ENCODE data around the gene FBXO10. TPM values are rescaled to one million over a fixed set of nuclear protein-coding genes. Genes with fewer than 3 reads are reported as not detected.
"Not testable (repeated sequence)": the region's sequence is repeated elsewhere in the genome, so short reads cannot be mapped to it uniquely, and the experiment has no call there.

Gene FBXO10
- total RNA-seq, 1 experiment from 2014 or later, result 5.1 TPM

GRCh38 chr9:37486256-37486615 lies 89.9 kb downstream of the FBXO10 start:
- Histone ChIP-seq H3K4me1 (replicated peaks) (peaks cover 11% of the 10 kb centered on the region), H3K27ac (no peak overlapping the region), H3K4me3 (peak overlapping the region; percentile 52), H3K27me3 (replicated peaks) (no peaks in the 10 kb centered on the region), H3K9me3 (replicated peaks) (no peaks in the 10 kb centered on the region), H3K36me3 (no peaks in the 10 kb centered on the region)
- no peak for DNase-seq (ENCODE audit: low read depth in 1 of 2, low spot score in 2 of 2)

- Histone ChIP-seq H3K4me3 (peak within 1 kb of the TSS; percentile 52), H3K36me3 (no peaks in the 10 kb centered on the region)
- peak; percentile 80 to 84 for DNase-seq (ENCODE audit: low read depth in 1 of 2, low spot score in 2 of 2)
Observed at GRCh38 chr9:37485389-37486255, 90.6 kb downstream of the FBXO10 start, which contains the start of gene POLR1E. TSS of gene POLR1E (plus strand) at chr9:37485948. CDS start at chr9:37486048, 100 bp downstream.

GRCh38 chr9:37480759-37481158 lies 95.4 kb downstream of the FBXO10 start:
- Histone ChIP-seq H3K4me1 (replicated peaks) (peaks cover 4% of the 10 kb centered on the region; the same call in 1 of the 2 replicates), H3K9me3 (replicated peaks) (no peaks in the 10 kb centered on the region), H3K27me3 (replicated peaks) (no peaks in the 10 kb centered on the region), H3K36me3 (no peaks in the 10 kb centered on the region), H3K4me3 (no peak overlapping the region), H3K27ac (no peak overlapping the region)
- no peak for DNase-seq (ENCODE audit: low read depth in 1 of 2, low spot score in 2 of 2)

More at GRCh38 chr9:37485389-37486255, 90.6 kb downstream of the FBXO10 start, which contains the start of gene POLR1E:
- Histone ChIP-seq H3K4me1 (replicated peaks) (peaks cover 11% of the 10 kb centered on the region), H3K27me3 (replicated peaks) (no peaks in the 10 kb centered on the region), H3K9me3 (replicated peaks) (no peaks in the 10 kb centered on the region), H3K27ac (no peak within 1 kb of the TSS)

DNA sequence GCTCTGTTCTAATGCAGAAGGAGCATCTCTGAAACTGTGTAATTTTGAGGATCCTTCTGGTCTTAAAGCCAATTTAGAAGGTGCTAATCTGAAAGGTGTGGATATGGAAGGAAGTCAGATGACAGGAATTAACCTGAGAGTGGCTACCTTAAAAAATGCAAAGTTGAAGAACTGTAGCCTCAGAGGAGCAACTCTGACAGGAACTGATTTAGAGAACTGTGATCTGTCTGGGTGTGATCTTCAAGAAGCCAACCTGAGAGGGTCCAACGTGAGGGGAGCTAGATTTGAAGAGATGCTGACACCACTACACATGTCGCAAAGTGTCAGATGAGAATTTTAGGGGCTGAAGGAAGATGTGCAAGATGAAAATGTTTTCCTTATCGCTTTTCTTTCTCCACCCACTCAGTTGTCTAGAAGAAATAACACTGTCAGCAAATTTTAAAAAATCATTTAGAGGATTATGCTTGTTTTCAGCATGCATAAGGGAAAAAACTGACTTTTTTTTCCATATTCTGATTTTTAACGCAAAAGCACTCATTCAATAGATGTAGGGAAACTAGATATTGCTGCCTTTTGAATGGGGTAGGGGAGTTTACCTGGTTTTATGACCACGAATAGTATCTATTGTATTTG lies 98.1 kb downstream of the FBXO10 start:
- not testable (repeated sequence) for H3K36me3 ChIP-seq; H3K4me3 ChIP-seq; H3K27me3 ChIP-seq (replicated peaks); H3K4me1 ChIP-seq (replicated peaks); DNase-seq (ENCODE audit: low read depth in 1 of 2, low spot score in 2 of 2); H3K9me3 ChIP-seq (replicated peaks); H3K27ac ChIP-seq

DNA sequence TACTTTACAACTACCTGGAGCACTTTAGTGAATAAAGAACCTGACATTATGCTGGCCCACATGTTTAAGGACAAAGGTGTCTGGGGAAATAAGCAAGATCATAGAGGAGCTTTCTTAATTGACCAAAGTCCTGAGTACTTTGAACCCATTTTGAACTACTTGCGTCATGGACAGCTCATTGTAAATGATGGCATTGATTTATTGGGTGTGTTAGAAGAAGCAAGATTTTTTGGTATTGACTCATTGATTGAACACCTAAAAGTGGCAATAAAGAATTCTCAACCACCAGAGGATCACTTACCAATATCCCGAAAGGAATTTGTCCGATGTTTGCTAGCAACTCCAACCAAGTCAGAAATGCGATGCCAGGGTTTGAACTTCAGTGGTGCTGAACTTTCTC lies 98.7 kb downstream of the FBXO10 start:
- H3K36me3 ChIP-seq; H3K27ac ChIP-seq; H3K27me3 ChIP-seq (replicated peaks); DNase-seq (ENCODE audit: low read depth in 1 of 2, low spot score in 2 of 2); H3K4me3 ChIP-seq; H3K9me3 ChIP-seq (replicated peaks); H3K4me1 ChIP-seq (replicated peaks): not testable (repeated sequence)

DNA sequence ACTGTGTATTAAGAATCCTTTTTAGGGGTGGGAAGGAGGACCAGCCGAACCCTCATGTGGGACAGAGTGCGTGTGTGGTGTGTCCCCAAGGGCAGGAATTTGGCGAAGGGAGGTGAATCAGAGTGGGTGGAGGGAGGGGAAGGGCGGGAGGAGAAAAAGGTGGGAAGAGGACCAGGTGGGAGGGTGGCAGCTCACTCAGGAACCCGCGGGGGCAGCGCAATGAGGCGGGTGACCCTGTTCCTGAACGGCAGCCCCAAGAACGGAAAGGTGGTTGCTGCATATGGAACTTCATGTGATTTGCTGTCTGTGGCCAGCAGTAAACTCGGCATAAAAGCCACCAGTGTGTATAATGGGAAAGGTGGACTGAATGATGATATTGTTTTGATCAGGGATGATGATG lies 99.2 kb downstream of the FBXO10 start:
- no peak overlapping the region for H3K27ac ChIP-seq
- DNase-seq (ENCODE audit: low read depth in 1 of 2, low spot score in 2 of 2), result no peak
- no peaks in the 10 kb centered on the region for H3K27me3 ChIP-seq (replicated peaks)
- H3K36me3 ChIP-seq, result no peaks in the 10 kb centered on the region
- no peak overlapping the region for H3K4me3 ChIP-seq
- H3K9me3 ChIP-seq (replicated peaks), result no peaks in the 10 kb centered on the region
- peaks cover 5% of the 10 kb centered on the region for H3K4me1 ChIP-seq (replicated peaks)

- H3K27me3 ChIP-seq (replicated peaks), result no peaks in the 10 kb centered on the region
- H3K9me3 ChIP-seq (replicated peaks), result no peaks in the 10 kb centered on the region
- H3K27ac ChIP-seq, result no peak overlapping the region
- H3K4me3 ChIP-seq, result no peak overlapping the region
- DNase-seq (ENCODE audit: low read depth in 1 of 2, low spot score in 2 of 2), result no peak
- no peaks in the 10 kb centered on the region for H3K36me3 ChIP-seq
- peaks cover 16% of the 10 kb centered on the region for H3K4me1 ChIP-seq (replicated peaks)
Observed at GRCh38 chr9:37474438-37474837, 101.7 kb downstream of the FBXO10 start.

DNA sequence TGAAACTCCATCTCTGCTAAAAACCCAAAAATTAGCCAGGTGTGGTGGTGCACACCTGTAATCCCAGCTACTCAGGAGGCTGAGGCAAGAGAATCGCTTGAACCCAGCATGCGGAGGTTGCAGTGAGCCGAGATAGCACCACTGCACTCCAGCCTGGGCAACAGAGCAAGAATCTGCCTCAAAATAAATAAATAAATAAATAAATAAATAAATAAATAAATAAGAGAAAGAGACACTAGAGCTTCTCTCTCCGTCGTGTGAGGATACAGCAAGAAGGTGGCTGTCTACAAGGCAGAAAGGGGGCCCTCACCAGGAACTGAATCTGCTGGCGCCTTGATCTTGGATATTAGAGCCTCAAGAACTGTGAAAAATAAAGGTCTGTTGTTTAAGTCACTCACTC lies 102.2 kb downstream of the FBXO10 start:
- not testable (repeated sequence) for DNase-seq (ENCODE audit: low read depth in 1 of 2, low spot score in 2 of 2); H3K36me3 ChIP-seq; H3K9me3 ChIP-seq (replicated peaks); H3K27ac ChIP-seq; H3K4me3 ChIP-seq; H3K27me3 ChIP-seq (replicated peaks)
- peaks cover 16% of the 10 kb centered on the region for H3K4me1 ChIP-seq (replicated peaks)

- no peaks in the 10 kb centered on the region for H3K27me3 ChIP-seq (replicated peaks)
- H3K36me3 ChIP-seq, result no peaks in the 10 kb centered on the region
- H3K9me3 ChIP-seq (replicated peaks), result no peaks in the 10 kb centered on the region
- H3K4me3 ChIP-seq, result peak overlapping the region; percentile 16
- DNase-seq (ENCODE audit: low read depth in 1 of 2, low spot score in 2 of 2), result peak; percentile 63 to 93
- peak overlapping the region; percentile 87 for H3K27ac ChIP-seq
- peaks cover 16% of the 10 kb centered on the region for H3K4me1 ChIP-seq (replicated peaks)
Observed at GRCh38 chr9:37471942-37472684, 104.1 kb downstream of the FBXO10 start.

DNA sequence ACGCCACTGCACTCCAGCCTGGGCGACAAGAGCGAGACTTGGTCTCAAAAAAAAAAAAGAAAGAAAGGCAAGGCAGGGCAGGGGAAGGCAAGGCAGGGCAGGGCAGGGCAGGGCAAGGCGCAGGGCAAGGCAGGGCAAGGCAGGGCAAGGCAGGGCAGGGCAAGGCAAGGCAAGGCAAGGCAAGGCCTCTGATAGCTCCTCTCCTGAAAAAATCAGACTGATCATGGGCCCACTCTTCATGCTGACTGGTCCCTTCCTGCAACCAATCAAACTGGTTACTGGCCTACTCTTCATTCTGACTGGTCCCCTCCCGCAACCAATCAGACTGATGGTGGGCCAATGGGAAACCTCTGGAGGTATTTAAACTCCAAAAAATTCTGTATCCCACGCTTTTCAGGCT lies 107.6 kb downstream of the FBXO10 start:
- H3K36me3 ChIP-seq, result peaks cover 5% of the 10 kb centered on the region; the same call in 1 of the 2 replicates
- H3K4me3 ChIP-seq, result no peak overlapping the region
- DNase-seq (ENCODE audit: low read depth in 1 of 2, low spot score in 2 of 2), result no peak
- H3K9me3 ChIP-seq (replicated peaks), result no peaks in the 10 kb centered on the region
- no peaks in the 10 kb centered on the region for H3K27me3 ChIP-seq (replicated peaks)
- H3K4me1 ChIP-seq (replicated peaks), result peaks cover 26% of the 10 kb centered on the region
- H3K27ac ChIP-seq, result no peak overlapping the region

DNA sequence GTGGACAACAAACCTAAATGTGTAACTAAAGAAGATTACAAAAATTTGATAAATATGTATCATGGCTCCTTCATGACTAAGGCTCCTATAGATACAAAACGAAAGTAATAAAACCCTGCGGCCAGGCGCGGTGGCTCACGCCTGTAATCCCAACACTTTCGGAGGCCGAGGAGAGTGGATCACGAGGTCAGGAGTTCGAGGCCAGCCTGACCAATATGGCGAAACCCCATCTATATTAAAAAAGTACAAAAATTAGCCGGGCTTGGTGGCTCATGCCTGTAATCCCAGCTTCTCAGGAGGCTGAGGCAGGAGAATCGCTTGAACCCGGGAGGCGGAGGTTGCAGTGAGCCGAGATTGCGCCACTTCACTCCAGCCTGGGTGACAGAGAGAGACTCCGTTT lies 108.7 kb downstream of the FBXO10 start:
- not testable (repeated sequence) for H3K36me3 ChIP-seq; H3K9me3 ChIP-seq (replicated peaks); H3K4me3 ChIP-seq; H3K27me3 ChIP-seq (replicated peaks); DNase-seq (ENCODE audit: low read depth in 1 of 2, low spot score in 2 of 2); H3K27ac ChIP-seq
- H3K4me1 ChIP-seq (replicated peaks), result peaks cover 21% of the 10 kb centered on the region

DNA sequence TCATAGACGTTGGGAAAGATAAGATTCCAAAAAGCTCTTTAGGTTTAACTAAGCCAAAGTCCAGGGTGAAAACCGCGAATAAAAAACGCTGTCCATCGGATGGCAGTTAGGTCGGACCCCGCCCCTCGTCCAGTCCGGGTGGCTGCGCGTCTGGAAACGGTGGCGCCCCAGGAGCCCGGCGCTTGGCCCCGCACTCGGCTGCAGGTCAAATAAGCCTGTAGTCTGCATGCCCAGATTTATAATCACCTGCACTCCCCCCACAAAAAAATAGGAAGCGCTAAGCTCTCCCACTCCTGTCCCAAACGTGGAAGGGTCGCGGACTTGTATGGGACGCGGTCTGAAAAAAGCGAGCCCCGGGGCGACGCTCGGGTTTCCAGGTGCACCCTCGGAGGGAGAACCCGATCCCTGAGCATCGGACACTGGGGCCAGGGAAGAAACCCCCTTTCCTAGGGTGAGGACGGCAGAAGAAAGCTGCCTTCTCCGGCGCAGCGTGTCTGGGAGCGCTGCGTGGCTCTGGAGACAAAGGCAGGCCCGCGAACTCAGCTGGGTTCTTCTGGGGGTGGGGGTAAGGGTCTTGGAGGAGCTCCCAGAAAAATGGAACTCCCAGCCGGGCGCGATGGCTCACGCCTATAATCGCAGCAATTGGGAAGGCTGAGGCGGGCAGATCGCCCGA lies 110.0 kb downstream of the FBXO10 start:
- peak overlapping the region; percentile 94 for H3K4me3 ChIP-seq

DNA sequence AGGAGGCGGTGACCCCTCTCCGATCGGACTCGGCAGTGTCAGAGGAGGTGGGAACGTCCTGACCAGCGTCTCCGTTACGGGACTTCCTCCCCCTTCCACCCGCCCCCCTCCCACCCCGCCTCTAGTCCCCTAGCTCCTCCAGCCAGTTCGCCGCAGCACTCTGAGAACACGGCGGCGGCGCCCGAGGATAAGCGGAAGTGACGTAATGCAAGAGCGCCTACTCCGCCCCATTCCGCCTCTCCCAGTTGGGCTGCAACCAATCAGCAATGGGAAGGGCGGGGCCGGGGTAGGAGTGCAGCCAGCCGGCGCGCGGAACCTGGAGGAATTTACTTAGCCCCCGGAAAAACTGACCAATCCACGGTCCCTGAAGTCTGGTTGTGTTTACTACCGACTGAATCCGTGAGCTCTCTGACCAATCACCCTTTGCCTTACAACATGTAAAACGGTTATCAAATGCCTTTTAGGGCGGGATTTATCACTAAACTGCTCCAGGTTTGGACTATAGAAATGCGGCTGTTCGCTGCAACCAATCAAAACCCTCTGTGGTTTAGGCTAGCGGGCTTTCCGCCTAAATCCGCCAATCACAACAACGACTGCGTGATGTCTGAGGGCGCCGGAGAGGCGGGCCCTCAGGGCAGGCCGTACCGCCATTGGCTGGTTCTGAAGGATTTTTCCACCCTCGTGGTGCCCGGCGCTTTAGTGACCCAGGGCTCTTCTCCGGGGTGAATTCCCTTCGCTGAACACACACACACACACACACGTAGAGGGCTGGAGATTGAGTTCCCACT lies 110.7 kb downstream of the FBXO10 start, which contains the start of gene ZBTB5:
ZBTB5 (minus strand) TSS at position 202 of the 788 bp plus-strand sequence. CDS start 22,899 bp downstream, outside the sequence.
- Histone ChIP-seq H3K4me1 (replicated peaks) (peaks cover 9% of the 10 kb centered on the region), H3K27me3 (replicated peaks) (no peaks in the 10 kb centered on the region), H3K36me3 (peaks cover 5% of the 10 kb centered on the region; the same call in 1 of the 2 replicates), H3K27ac (peak within 1 kb of the TSS; percentile 98), H3K4me3 (peak within 1 kb of the TSS; percentile 94), H3K9me3 (replicated peaks) (no peaks in the 10 kb centered on the region)
- DNase-seq (ENCODE audit: low read depth in 1 of 2, low spot score in 2 of 2), result peak; percentile 97

More for the DNA sequence above, 110.0 kb downstream of the FBXO10 start:
- DNase-seq (ENCODE audit: low read depth in 1 of 2, low spot score in 2 of 2), result no peak
- peak overlapping the region; percentile 77 for H3K27ac ChIP-seq
- no peaks in the 10 kb centered on the region for H3K9me3 ChIP-seq (replicated peaks)
- H3K4me1 ChIP-seq (replicated peaks), result peaks cover 13% of the 10 kb centered on the region
- peaks cover 5% of the 10 kb centered on the region; the same call in 1 of the 2 replicates for H3K36me3 ChIP-seq
- no peaks in the 10 kb centered on the region for H3K27me3 ChIP-seq (replicated peaks)

All from SJSA1 (cell line).